H1 (cell line): ENCODE results near the gene RNF166. TPM values are rescaled to one million over a fixed set of nuclear protein-coding genes. Genes with fewer than 3 reads are reported as not detected.

ENCODE experiments used
- CTCF ChIA-PET: fragments of 300-600 bp; sonication (Branson Sonifier 250); formaldehyde crosslinking; loops from one replicate; lab custom pipeline; 2021; ENCODE audit not compliant: partially characterized antibody; lab: Charles Lee
- POLR2A ChIA-PET: fragments of 300-600 bp; sonication (Branson Sonifier 250); formaldehyde crosslinking; loops from one replicate; lab custom pipeline; 2021; ENCODE audit warnings: inconsistent platforms; ENCODE audit not compliant: partially characterized antibody; lab: Charles Lee
- DNase-seq, 2 experiments: peaks; one replicate each; pipeline versions ENCODE4 v3.0.0 to v3.0.0-alpha.2; 2010 to 2022; ENCODE audit warnings: low spot score in 2 of 2, low read depth in 1 of 2, mixed read lengths in 1 of 2
- FAIRE-seq: peaks from 2 replicates; lab custom pipeline; 2011; peaks lifted over from hg19 to GRCh38; lab: Jason Lieb, UNC
- H2AFZ ChIP-seq: 2 replicates; pipeline ENCODE4 v1.8.1; 2012; ENCODE audit warnings: low read length, inconsistent platforms
- H2AK5ac ChIP-seq: 2 replicates; pipeline ENCODE4 v1.6.1; 2013; ENCODE audit warnings: low read depth, low read length
- H2BK120ac ChIP-seq: replicated peaks from 2 replicates; pipeline ENCODE3; 2013; ENCODE audit warnings: low read depth, low read length, inconsistent platforms
- H2BK12ac ChIP-seq: 2 replicates; pipeline ENCODE4 v1.6.1; 2013; ENCODE audit warnings: low read depth, low read length
- H2BK15ac ChIP-seq: 2 replicates; pipeline ENCODE4 v1.6.1; 2013; ENCODE audit warnings: low read length
- H2BK20ac ChIP-seq: 2 replicates; pipeline ENCODE4 v1.6.1; 2013; ENCODE audit warnings: low read length
- H2BK5ac ChIP-seq: 2 replicates; pipeline ENCODE4 v1.6.1; 2013; ENCODE audit warnings: low read depth, low read length
- H3K14ac ChIP-seq: 2 replicates; pipeline ENCODE4 v1.6.1; 2013; ENCODE audit warnings: inconsistent platforms; ENCODE audit not compliant: insufficient read length
- H3K18ac ChIP-seq: 2 replicates; pipeline ENCODE4 v1.6.1; 2013; ENCODE audit warnings: low read length; ENCODE audit errors: extremely low read depth
- H3K23ac ChIP-seq: 2 replicates; pipeline ENCODE4 v1.6.1; 2013; ENCODE audit warnings: inconsistent platforms; ENCODE audit not compliant: insufficient read length
- H3K23me2 ChIP-seq: 2 replicates; pipeline ENCODE4 v1.6.1; 2013; ENCODE audit warnings: low read depth, low read length
- H3K27ac ChIP-seq: 2 replicates; pipeline ENCODE4 v1.6.1; 2011; ENCODE audit warnings: low read depth, low read length, inconsistent platforms
- H3K27me3 ChIP-seq, 4 experiments: replicated peaks in 1 of 4; 1 replicate in 1 of 4; 2 replicates in 3 of 4; pipeline versions ENCODE4 v1.6.1 to v1.8.1; 2011 to 2013; ENCODE audit warnings: low read length in 3 of 4, mild to moderate bottlenecking in 3 of 4, inconsistent platforms in 2 of 4, mixed read lengths in 2 of 4, moderate library complexity in 1 of 4; ENCODE audit not compliant: control insufficient read depth in 3 of 4, insufficient read depth in 3 of 4; ENCODE audit errors: extremely low read depth in 1 of 4
- H3K36me3 ChIP-seq, 4 experiments: 2 replicates each; pipeline versions ENCODE4 v1.6.1 to v1.8.1; 2011 to 2013; ENCODE audit warnings: mild to moderate bottlenecking in 4 of 4, low read length in 3 of 4, moderate library complexity in 2 of 4, control low read depth in 1 of 4, inconsistent platforms in 1 of 4; ENCODE audit not compliant: insufficient read depth in 4 of 4, control insufficient read depth in 2 of 4
- H3K4ac ChIP-seq: replicated peaks from 2 replicates; pipeline ENCODE3; 2013; ENCODE audit warnings: low read length, low read depth, mixed read lengths, inconsistent platforms; ENCODE audit not compliant: insufficient read length
- H3K4me1 ChIP-seq, 4 experiments: replicated peaks in 1 of 4; 1 replicate in 1 of 4; 2 replicates in 3 of 4; pipeline versions ENCODE4 v1.6.1 to v1.8.1; 2011 to 2013; ENCODE audit warnings: low read length in 3 of 4, inconsistent platforms in 2 of 4, mixed read lengths in 1 of 4; ENCODE audit not compliant: insufficient read depth in 4 of 4, control insufficient read depth in 3 of 4
- H3K4me2 ChIP-seq, 2 experiments: 2 replicates each; pipeline versions ENCODE4 v1.6.1 to v1.8.1; 2011 to 2013; ENCODE audit warnings: low read depth in 2 of 2, low read length in 2 of 2, control low read depth in 1 of 2, inconsistent platforms in 1 of 2, mild to moderate bottlenecking in 1 of 2; ENCODE audit not compliant: insufficient read depth in 1 of 2
- H3K4me3 ChIP-seq, 4 experiments: fragments of 200-600, 300-600 bp in 1 of 4; sonication (generic), shearing (Covaris generic), sonication (Bioruptor Twin) in 1 of 4; 2 replicates each; pipeline versions ENCODE4 v1.5.1 to v1.8.1; 2011 to 2016; ENCODE audit warnings: low read length in 4 of 4, low read depth in 3 of 4, control low read depth in 2 of 4, inconsistent platforms in 2 of 4, mild to moderate bottlenecking in 2 of 4, mixed read lengths in 1 of 4, moderate library complexity in 1 of 4; ENCODE audit not compliant: insufficient read depth in 2 of 4; ENCODE audit errors: extremely low read depth in 1 of 4
- H3K56ac ChIP-seq: replicated peaks from 2 replicates; pipeline ENCODE3; 2013; ENCODE audit warnings: low read depth, mild to moderate bottlenecking, mixed read lengths, low read length, inconsistent platforms; ENCODE audit not compliant: insufficient read length
- H3K79me1 ChIP-seq: 2 replicates; pipeline ENCODE4 v1.6.1; 2013; ENCODE audit warnings: low read depth, low read length, control low read depth
- H3K79me2 ChIP-seq, 2 experiments: 2 replicates each; pipeline versions ENCODE4 v1.6.1 to v1.8.1; 2012 to 2013; ENCODE audit warnings: low read length in 2 of 2, mild to moderate bottlenecking in 2 of 2, inconsistent platforms in 1 of 2; ENCODE audit not compliant: insufficient read depth in 2 of 2, control insufficient read depth in 1 of 2
- H3K9ac ChIP-seq, 4 experiments: replicated peaks in 1 of 4; 1 replicate in 1 of 4; 2 replicates in 3 of 4; pipeline versions ENCODE4 v1.6.1 to v1.8.1; 2011 to 2013; ENCODE audit warnings: low read depth in 3 of 4, low read length in 3 of 4, control low read depth in 2 of 4, mild to moderate bottlenecking in 2 of 4, moderate library complexity in 2 of 4, inconsistent platforms in 1 of 4; ENCODE audit errors: extremely low read depth in 1 of 4
- H3K9me3 ChIP-seq, 2 experiments: 2 replicates each; pipeline versions ENCODE4 v1.6.1 to v1.8.1; 2012 to 2013; ENCODE audit warnings: mild to moderate bottlenecking in 2 of 2, moderate library complexity in 2 of 2, control low read depth in 1 of 2, inconsistent platforms in 1 of 2, low read depth in 1 of 2, low read length in 1 of 2, mixed read lengths in 1 of 2; ENCODE audit not compliant: insufficient read depth in 2 of 2
- H4K20me1 ChIP-seq, 2 experiments: replicated peaks in 1 of 2; 2 replicates each; pipeline versions ENCODE3 to v1.8.1; 2011 to 2013; ENCODE audit warnings: inconsistent platforms in 2 of 2, low read length in 2 of 2, mild to moderate bottlenecking in 1 of 2; ENCODE audit not compliant: insufficient read depth in 2 of 2, control insufficient read depth in 1 of 2
- H4K5ac ChIP-seq: 2 replicates; pipeline ENCODE4 v1.6.1; 2013; ENCODE audit warnings: low read length, low read depth, mixed read lengths, inconsistent platforms; ENCODE audit not compliant: insufficient read length
- H4K8ac ChIP-seq: 2 replicates; pipeline ENCODE4 v1.8.0; 2013; ENCODE audit warnings: mild to moderate bottlenecking, moderate library complexity, low read length, inconsistent platforms; ENCODE audit not compliant: insufficient read depth; ENCODE audit errors: extremely low read depth
- H4K91ac ChIP-seq: replicated peaks from 2 replicates; pipeline ENCODE3; 2013; ENCODE audit warnings: low read length, mixed read lengths, inconsistent platforms; ENCODE audit not compliant: insufficient read length
- BACH1 ChIP-seq: IDR thresholded peaks from 2 replicates; pipeline ENCODE4 v1.6.1; 2012; ENCODE audit warnings: low read length, improper control_type of control experiment
- BRCA1 ChIP-seq: IDR thresholded peaks from 2 replicates; pipeline ENCODE4 v1.6.1; 2012; ENCODE audit warnings: low read depth, low read length, improper control_type of control experiment
- HDAC2 ChIP-seq, 2 experiments: fragments of 300-600 bp in 1 of 2; sonication (generic) in 1 of 2; IDR thresholded peaks; 2 replicates each; pipeline ENCODE4 v1.6.1; 2011 to 2012; ENCODE audit warnings: low read depth in 2 of 2, low read length in 2 of 2, mild to moderate bottlenecking in 2 of 2, moderate library complexity in 2 of 2, borderline replicate concordance in 1 of 2, inconsistent platforms in 1 of 2
- SAP30 ChIP-seq: fragments of 300-600 bp; sonication (generic); IDR thresholded peaks from 2 replicates; pipeline ENCODE4 v1.7.1; 2012; ENCODE audit warnings: low read length, moderate library complexity, mild to moderate bottlenecking, inconsistent platforms; ENCODE audit not compliant: insufficient read depth, insufficient replicate concordance
- SIRT6 ChIP-seq: IDR thresholded peaks from one replicate; pipeline ENCODE4 v1.7.1; 2012; ENCODE audit warnings: low read length, inconsistent platforms
- SRF ChIP-seq: IDR thresholded peaks from 2 replicates; pipeline ENCODE4 v1.6.1; 2011; ENCODE audit warnings: mild to moderate bottlenecking, low read depth, low read length, moderate library complexity
- WGBS, 2 experiments: shearing (Covaris generic) in 1 of 2; methylation state at CpG; one replicate each; pipeline versions ENCODE4 v1.1.6 to v1.1.7; 2013 to 2015; ENCODE audit warnings: low lambda C conversion rate in 2 of 2, mixed read lengths in 2 of 2, inconsistent platforms in 1 of 2, low coverage in 1 of 2, missing lambda C conversion rate in 1 of 2; ENCODE audit not compliant: insufficient replicate concordance in 2 of 2, insufficient coverage in 1 of 2, insufficient read length in 1 of 2; ENCODE audit errors: extremely low coverage in 1 of 2, missing lambda C conversion rate in 1 of 2; 5-methylcytosine and 5-hydroxymethylcytosine counted together
- polyA plus RNA-seq, 7 experiments: library from polyadenylated mRNA; depleted of rRNA in 3 of 7; stranded (reverse) in 5 of 7; unstranded in 2 of 7; fragments of >200 nt in 5 of 7; fragments of 200-250 nt in 2 of 7; gene quantifications; 1 replicate in 5 of 7; 2 replicates in 1 of 7; 4 replicates in 1 of 7; pipeline versions ENCODE4 v1.2.1 to v1.2.3, GENCODE V29; 2011 to 2013; ENCODE audit warnings: missing spikeins in 2 of 7, mixed read lengths in 2 of 7
- total RNA-seq: library from RNA; stranded (reverse); fragmentation: NEBNext Ultra II Directional; extraction: Animal tissue kit (Norgen Biotek cat#: 25700); gene quantifications from 2 replicates; pipeline ENCODE4 v1.2.1, GENCODE V29; 2021

Gene RNF166
- total and polyA plus RNA-seq, 2 of the 8 experiments (the other 6 are each of a cell fraction or from before 2014, with no cell fraction given) = 29.8 to 31.2 TPM

GRCh38 chr16:88713054-88713453 lies 6.8 kb upstream of the RNF166 start:
- no peak overlapping the region for H3K14ac ChIP-seq
- no peak overlapping the region for H3K56ac ChIP-seq
- CTCF ChIA-PET = interaction anchor here (0.6 to 6.3 kb wide), 3 partner anchors 23 to 227 kb away, joined by 3 to 33 read pairs (median 4); no protein-coding TSS in a partner anchor
- peaks cover 0 to 3% (median 0%) of the 10 kb centered on the region in 4 experiments; a peak in 1 of 7 replicates for H3K4me1 ChIP-seq
- H2AK5ac ChIP-seq = no peak overlapping the region
- peaks cover 10% of the 10 kb centered on the region for H3K79me1 ChIP-seq
- POLR2A ChIA-PET = interaction anchor here (0.5 to 1.2 kb wide), 2 partner anchors 30 to 98 kb away, joined by 3 to 4 read pairs; no protein-coding TSS in a partner anchor
- no peak overlapping the region for H4K91ac ChIP-seq
- H3K23me2 ChIP-seq = no peaks in the 10 kb centered on the region
- H3K27ac ChIP-seq = no peak overlapping the region
- no peak overlapping the region for H2BK20ac ChIP-seq
- H3K4me2 ChIP-seq = no peak overlapping the region
- no peak overlapping the region for H3K18ac ChIP-seq
- no peak overlapping the region for H3K4ac ChIP-seq
- peaks cover 4 to 31% (median 18%) of the 10 kb centered on the region in 4 experiments; a peak in 5 of 8 replicates for H3K36me3 ChIP-seq
- H2BK15ac ChIP-seq = no peak overlapping the region
- peaks cover 6 to 12% of the 10 kb centered on the region in 2 experiments for H4K20me1 ChIP-seq
- H3K4me3 ChIP-seq = no peak overlapping the region
- no peak overlapping the region for H2BK5ac ChIP-seq
- H2BK120ac ChIP-seq = no peak overlapping the region
- no peaks in the 10 kb centered on the region for H3K9me3 ChIP-seq
- 84% methylated on average over 7 of the region's 15 CpGs; no CpG with 5 or more reads in 1 of the 2 experiments for WGBS, 2 experiments
- no peak overlapping the region; the same call in 1 of the 2 replicates for H4K8ac ChIP-seq
- H3K79me2 ChIP-seq = peaks cover 0 to 7% of the 10 kb centered on the region in 2 experiments; a peak in 1 of 4 replicates
- no peak overlapping the region for H3K9ac ChIP-seq
- no peak overlapping the region for H4K5ac ChIP-seq
- DNase-seq (no peak), FAIRE-seq (no peak)
- no peak overlapping the region for H2AFZ ChIP-seq
- no peak overlapping the region for H2BK12ac ChIP-seq
- no peaks in the 10 kb centered on the region for H3K27me3 ChIP-seq
- H3K23ac ChIP-seq = no peak overlapping the region
- TF ChIP-seq SIRT6 (no peak), BRCA1 (no peak), BACH1 (no peak), SRF (no peak), HDAC2 (IDR thresholded peaks at IDR 0.05; ENCODE audit: borderline replicate concordance in 1 of 2, low read depth in 2 of 2, low read length in 2 of 2) (no peak), SAP30 (no peak)
